NCI-H446 treated with DMSO at 0.1 percent for 48 hours (cell line): ENCODE data around the gene NEK2.
"Not testable (repeated sequence)": the region's sequence is repeated elsewhere in the genome, so short reads cannot be mapped to it uniquely, and the experiment has no call there.

Experiments
- DNase-seq: peaks from one replicate; lab custom pipeline; 2025; lab: John Stamatoyannopoulos, UW

NEK2 gene

GRCh38 chr1:211675230-211676105 is at the start of gene NEK2:
Gene NEK2 (minus strand): TSS chr1:211675621. CDS start chr1:211675479, 142 bp downstream.
- DNase-seq, result peak; percentile 90

- no peak for DNase-seq
Observed at GRCh38 chr1:211724687-211725196, 49.3 kb upstream of the NEK2 start.

- DNase-seq, result no peak
Observed at GRCh38 chr1:211723273-211723672, 47.9 kb upstream of the NEK2 start.

- DNase-seq, result no peak
Observed at GRCh38 chr1:211722277-211723175, 47.1 kb upstream of the NEK2 start.

- DNase-seq, result not testable (repeated sequence)
Observed at GRCh38 chr1:211716555-211716954, 41.1 kb upstream of the NEK2 start.

GRCh38 chr1:211715971-211716370 is 40.5 kb upstream of the NEK2 start:
- no peak for DNase-seq

- no peak for DNase-seq
Observed at GRCh38 chr1:211714154-211714553, 38.7 kb upstream of the NEK2 start.

- no peak for DNase-seq
Observed at GRCh38 chr1:211713231-211713630, 37.8 kb upstream of the NEK2 start.

GRCh38 chr1:211711315-211711705 is 35.9 kb upstream of the NEK2 start:
- DNase-seq, result no peak

GRCh38 chr1:211710566-211711314 is 35.3 kb upstream of the NEK2 start:
- DNase-seq, result no peak

GRCh38 chr1:211708926-211709325 is 33.5 kb upstream of the NEK2 start:
- no peak for DNase-seq

- no peak for DNase-seq
Observed at GRCh38 chr1:211708006-211708405, 32.6 kb upstream of the NEK2 start.

GRCh38 chr1:211705467-211706091 is 30.2 kb upstream of the NEK2 start:
- no peak for DNase-seq

- DNase-seq, result no peak
Observed at GRCh38 chr1:211704543-211704942, 29.1 kb upstream of the NEK2 start.

- DNase-seq, result no peak
Observed at GRCh38 chr1:211703812-211704537, 28.6 kb upstream of the NEK2 start.

GRCh38 chr1:211701733-211702132 is 26.3 kb upstream of the NEK2 start:
- no peak for DNase-seq

- no peak for DNase-seq
Observed at GRCh38 chr1:211699059-211699458, 23.6 kb upstream of the NEK2 start.

GRCh38 chr1:211698161-211699026 is 23.0 kb upstream of the NEK2 start:
- peak; percentile 37 for DNase-seq

GRCh38 chr1:211697356-211697755 is 21.9 kb upstream of the NEK2 start:
- no peak for DNase-seq
